A549 (cell line): Measurements from ENCODE around the gene IL10. TPM values are rescaled to one million over a fixed set of nuclear protein-coding genes. Genes with fewer than 3 reads are reported as not detected.

ENCODE experiments used
- ATAC-seq, 2 experiments: fragments of 200-7000 bp in 1 of 2; fragments of >200 bp in 1 of 2; cut with Nextera tagmentation in 1 of 2; cut with Tn5 transposase in 1 of 2; 3 replicates each; pipeline versions ENCODE4 v1.8.0 to v1.9.1; 2018 to 2020; ENCODE audit warnings: mild to moderate bottlenecking in 1 of 2, moderate library complexity in 1 of 2
- CTCF ChIA-PET: fragments of 300-600 bp; sonication (Branson Sonifier 250); formaldehyde crosslinking; extraction: SDS; loops from one replicate; lab custom pipeline; 2021; ENCODE audit warnings: antibody characterized with exemption, inconsistent platforms; lab: Yijun Ruan, JAX
- POLR2A ChIA-PET: fragments of 350-600 bp; formaldehyde crosslinking; extraction: SDS; loops from one replicate; lab custom pipeline; 2021; ENCODE audit warnings: antibody characterized with exemption, inconsistent platforms; lab: Yijun Ruan, JAX
- DNase-seq, 2 experiments: peaks; one replicate each; pipeline versions ENCODE4 v3.0.0 to v3.0.0-alpha.2; 2011 to 2016; ENCODE audit warnings: low read depth in 1 of 2, low spot score in 1 of 2
- FAIRE-seq: peaks from 2 replicates; lab custom pipeline; 2011; peaks lifted over from hg19 to GRCh38; lab: Jason Lieb, UNC
- H3K27ac ChIP-seq, 2 experiments: fragments of >200 bp; sonication (Bioruptor Twin); formaldehyde crosslinking; 3 replicates each; pipeline ENCODE4 v1.5.1; 2016 to 2017
- H3K4me1 ChIP-seq: fragments of >200 bp; sonication (Bioruptor Twin); formaldehyde crosslinking; 3 replicates; pipeline ENCODE4 v1.6.1; 2016
- H3K4me2 ChIP-seq: fragments of >200 bp; sonication (Bioruptor Twin); formaldehyde crosslinking; 3 replicates; pipeline ENCODE4 v1.6.1; 2016
- H3K4me3 ChIP-seq: fragments of >200 bp; sonication (Bioruptor Twin); formaldehyde crosslinking; 3 replicates; pipeline ENCODE4 v1.5.1; 2016
- H3K9me3 ChIP-seq: fragments of >200 bp; sonication (Bioruptor Twin); formaldehyde crosslinking; 3 replicates; pipeline ENCODE4 v1.6.1; 2016
- EHF ChIP-seq: fragments of 250-450 bp; sonication (Bioruptor Pico); IDR thresholded peaks from 2 replicates; pipeline ENCODE4 v1.5.0; 2020; ENCODE audit warnings: mild to moderate bottlenecking
- PHF8 ChIP-seq: fragments of 200-600 bp; sonication (generic); IDR thresholded peaks from 2 replicates; pipeline ENCODE4 v1.6.1; 2016; ENCODE audit warnings: low read depth, mild to moderate bottlenecking, antibody characterized with exemption, moderate library complexity, borderline replicate concordance
- TP53 ChIP-seq: fragments of 250-450 bp; sonication (Bioruptor Pico); IDR thresholded peaks from 2 replicates; pipeline ENCODE4 v1.5.0; 2021; ENCODE audit warnings: mild to moderate bottlenecking, moderate library complexity
- WGBS: methylation state at CpG from one replicate; pipeline ENCODE4 v1.1.6; 2017; ENCODE audit errors: missing lambda C conversion rate; 5-methylcytosine and 5-hydroxymethylcytosine counted together
- polyA plus RNA-seq, 4 experiments: library from polyadenylated mRNA; depleted of rRNA in 3 of 4; stranded (reverse); fragments of >200 nt; fragmentation: RNase III in 1 of 4; extraction: RNeasy Plus Mini Kit Qiagen cat#74134 plus additional on column Dnase treatment in 1 of 4; gene quantifications; 2 replicates in 3 of 4; 3 replicates in 1 of 4; pipeline ENCODE4 v1.2.3, GENCODE V29; 2011 to 2017
- small RNA-seq, 6 experiments: library from RNA; depleted of rRNA; stranded (forward); fragments of <200 nt; gene quantifications; one replicate each; pipeline ENCODE3, GENCODE V24; 2012
- TF ChIP-seq, protein P1 (sequence below): fragments of 200-600 bp; sonication (generic); IDR thresholded peaks from 2 replicates; pipeline ENCODE4 v1.6.1; 2016; ENCODE audit warnings: antibody characterized with exemption, mild to moderate bottlenecking, moderate library complexity

IL10 gene
- polyA plus RNA-seq, 2 of the 4 experiments (the other 2 are of a cell fraction) = not detected

DNA sequence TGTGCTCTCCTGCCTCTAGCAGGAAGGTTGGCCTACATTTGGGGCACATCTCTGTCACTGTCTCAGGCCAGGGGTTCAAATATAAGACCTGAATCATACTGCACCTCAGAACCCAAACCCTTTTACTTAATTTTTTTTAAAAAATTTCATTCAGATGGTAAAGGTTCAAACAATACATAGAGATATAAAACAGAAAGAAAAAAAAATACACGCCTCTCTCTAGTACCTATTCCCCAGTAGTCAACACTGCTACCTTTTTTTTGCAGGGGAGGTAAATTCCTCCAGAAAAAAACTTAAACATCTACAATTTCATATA lies 54.7 kb downstream of the IL10 start:
- H3K4me3 ChIP-seq = no peak overlapping the region
- DNase-seq (no peak), FAIRE-seq (no peak)
- no peaks in the 10 kb centered on the region for H3K9me3 ChIP-seq
- H3K4me2 ChIP-seq = peak overlapping the region; percentile 76
- TF ChIP-seq EHF (CRISPR knock-in tag) = no peak
- TF ChIP-seq, protein P1, sequence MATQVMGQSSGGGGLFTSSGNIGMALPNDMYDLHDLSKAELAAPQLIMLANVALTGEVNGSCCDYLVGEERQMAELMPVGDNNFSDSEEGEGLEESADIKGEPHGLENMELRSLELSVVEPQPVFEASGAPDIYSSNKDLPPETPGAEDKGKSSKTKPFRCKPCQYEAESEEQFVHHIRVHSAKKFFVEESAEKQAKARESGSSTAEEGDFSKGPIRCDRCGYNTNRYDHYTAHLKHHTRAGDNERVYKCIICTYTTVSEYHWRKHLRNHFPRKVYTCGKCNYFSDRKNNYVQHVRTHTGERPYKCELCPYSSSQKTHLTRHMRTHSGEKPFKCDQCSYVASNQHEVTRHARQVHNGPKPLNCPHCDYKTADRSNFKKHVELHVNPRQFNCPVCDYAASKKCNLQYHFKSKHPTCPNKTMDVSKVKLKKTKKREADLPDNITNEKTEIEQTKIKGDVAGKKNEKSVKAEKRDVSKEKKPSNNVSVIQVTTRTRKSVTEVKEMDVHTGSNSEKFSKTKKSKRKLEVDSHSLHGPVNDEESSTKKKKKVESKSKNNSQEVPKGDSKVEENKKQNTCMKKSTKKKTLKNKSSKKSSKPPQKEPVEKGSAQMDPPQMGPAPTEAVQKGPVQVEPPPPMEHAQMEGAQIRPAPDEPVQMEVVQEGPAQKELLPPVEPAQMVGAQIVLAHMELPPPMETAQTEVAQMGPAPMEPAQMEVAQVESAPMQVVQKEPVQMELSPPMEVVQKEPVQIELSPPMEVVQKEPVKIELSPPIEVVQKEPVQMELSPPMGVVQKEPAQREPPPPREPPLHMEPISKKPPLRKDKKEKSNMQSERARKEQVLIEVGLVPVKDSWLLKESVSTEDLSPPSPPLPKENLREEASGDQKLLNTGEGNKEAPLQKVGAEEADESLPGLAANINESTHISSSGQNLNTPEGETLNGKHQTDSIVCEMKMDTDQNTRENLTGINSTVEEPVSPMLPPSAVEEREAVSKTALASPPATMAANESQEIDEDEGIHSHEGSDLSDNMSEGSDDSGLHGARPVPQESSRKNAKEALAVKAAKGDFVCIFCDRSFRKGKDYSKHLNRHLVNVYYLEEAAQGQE = no peak
- no peak for TF ChIP-seq PHF8
- no peak for TF ChIP-seq TP53
- TF ChIP-seq, all 56 proteins: peak for 0
- CTCF ChIA-PET = interaction anchor here (4.8 kb wide), 1 partner anchor 17 kb away, joined by 23 read pairs; no protein-coding TSS in a partner anchor
- Histone ChIP-seq H3K27ac (peak overlapping the region; percentile 26 to 70; a peak in 5 of 6 replicates), H3K4me1 (peaks cover 88% of the 10 kb centered on the region)
- 88% methylated on average over 1 of the region's 1 CpG for whole genome bisulfite sequencing
- POLR2A ChIA-PET = no interaction called here
- ATAC-seq = no peak

Small RNAs within 50 kb of the gene (small RNA-seq; reads per million reads assigned to genes)
- 0 reads per million in 6 experiments for gene RF00019

Other genes starting within 250 kb of the IL10 start
- gene EIF2D, start 160.0 kb downstream of the IL10 start, polyA plus RNA-seq (2011; rRNA removed) = 63.2 and 72.6 TPM in 2 replicates
- 31.8 to 32.7 TPM (median 32.5 TPM) in 3 replicates for gene EIF2D, start 160.0 kb downstream of the IL10 start, polyA plus RNA-seq (2017; fragmentation: RNase III; extraction: RNeasy Plus Mini Kit Qiagen cat#74134 plus additional on column Dnase treatment)
- gene DYRK3, start 137.0 kb downstream of the IL10 start, polyA plus RNA-seq (2011; rRNA removed) = 7.3 and 9.3 TPM in 2 replicates
- gene DYRK3, start 137.0 kb downstream of the IL10 start, polyA plus RNA-seq (2017; fragmentation: RNase III; extraction: RNeasy Plus Mini Kit Qiagen cat#74134 plus additional on column Dnase treatment) = 8.2 to 8.8 TPM (median 8.7 TPM) in 3 replicates
- gene MAPKAPK2, start 87.6 kb downstream of the IL10 start, polyA plus RNA-seq (2011; rRNA removed) = 37.2 and 48.5 TPM in 2 replicates
- gene MAPKAPK2, start 87.6 kb downstream of the IL10 start, polyA plus RNA-seq (2017; fragmentation: RNase III; extraction: RNeasy Plus Mini Kit Qiagen cat#74134 plus additional on column Dnase treatment) = 36.5 to 43.8 TPM (median 43.0 TPM) in 3 replicates
- gene IL19, start 1.7 kb downstream of the IL10 start, polyA plus RNA-seq (2011; rRNA removed) = not detected in 2 replicates
- not detected in 3 replicates for gene IL19, start 1.7 kb downstream of the IL10 start, polyA plus RNA-seq (2017; fragmentation: RNase III; extraction: RNeasy Plus Mini Kit Qiagen cat#74134 plus additional on column Dnase treatment)
- 0.05 and 0.13 TPM in 2 replicates for gene IL20, start 93.1 kb upstream of the IL10 start, polyA plus RNA-seq (2011; rRNA removed)
- gene IL20, start 93.1 kb upstream of the IL10 start, polyA plus RNA-seq (2017; fragmentation: RNase III; extraction: RNeasy Plus Mini Kit Qiagen cat#74134 plus additional on column Dnase treatment) = not detected in 3 replicates
- 0.04 and 0.12 TPM in 2 replicates for gene IL24, start 124.9 kb upstream of the IL10 start, polyA plus RNA-seq (2011; rRNA removed)
- 0.07 TPM in 1 of 3 replicates, not detected in the others for gene IL24, start 124.9 kb upstream of the IL10 start, polyA plus RNA-seq (2017; fragmentation: RNase III; extraction: RNeasy Plus Mini Kit Qiagen cat#74134 plus additional on column Dnase treatment)
- 0.19 and 0.73 TPM in 2 replicates for gene FCMR, start 149.4 kb upstream of the IL10 start, polyA plus RNA-seq (2011; rRNA removed)
- gene FCMR, start 149.4 kb upstream of the IL10 start, polyA plus RNA-seq (2017; fragmentation: RNase III; extraction: RNeasy Plus Mini Kit Qiagen cat#74134 plus additional on column Dnase treatment) = 0.93 to 1.3 TPM (median 1.0 TPM) in 3 replicates
- gene PIGR, start 174.0 kb upstream of the IL10 start, polyA plus RNA-seq (2011; rRNA removed) = 0.01 and 0.03 TPM in 2 replicates
- gene PIGR, start 174.0 kb upstream of the IL10 start, polyA plus RNA-seq (2017; fragmentation: RNase III; extraction: RNeasy Plus Mini Kit Qiagen cat#74134 plus additional on column Dnase treatment) = not detected in 3 replicates
- gene FCAMR, start 198.0 kb upstream of the IL10 start, polyA plus RNA-seq (2011; rRNA removed) = not detected in 2 replicates
- not detected in 3 replicates for gene FCAMR, start 198.0 kb upstream of the IL10 start, polyA plus RNA-seq (2017; fragmentation: RNase III; extraction: RNeasy Plus Mini Kit Qiagen cat#74134 plus additional on column Dnase treatment)